ENCODE results near the gene UBN1. TPM values are rescaled to one million over a fixed set of nuclear protein-coding genes. Genes with fewer than 3 reads are reported as not detected.

UBN1 gene
- total RNA-seq, 1 experiment from 2014 or later = 51.0 TPM

DNA sequence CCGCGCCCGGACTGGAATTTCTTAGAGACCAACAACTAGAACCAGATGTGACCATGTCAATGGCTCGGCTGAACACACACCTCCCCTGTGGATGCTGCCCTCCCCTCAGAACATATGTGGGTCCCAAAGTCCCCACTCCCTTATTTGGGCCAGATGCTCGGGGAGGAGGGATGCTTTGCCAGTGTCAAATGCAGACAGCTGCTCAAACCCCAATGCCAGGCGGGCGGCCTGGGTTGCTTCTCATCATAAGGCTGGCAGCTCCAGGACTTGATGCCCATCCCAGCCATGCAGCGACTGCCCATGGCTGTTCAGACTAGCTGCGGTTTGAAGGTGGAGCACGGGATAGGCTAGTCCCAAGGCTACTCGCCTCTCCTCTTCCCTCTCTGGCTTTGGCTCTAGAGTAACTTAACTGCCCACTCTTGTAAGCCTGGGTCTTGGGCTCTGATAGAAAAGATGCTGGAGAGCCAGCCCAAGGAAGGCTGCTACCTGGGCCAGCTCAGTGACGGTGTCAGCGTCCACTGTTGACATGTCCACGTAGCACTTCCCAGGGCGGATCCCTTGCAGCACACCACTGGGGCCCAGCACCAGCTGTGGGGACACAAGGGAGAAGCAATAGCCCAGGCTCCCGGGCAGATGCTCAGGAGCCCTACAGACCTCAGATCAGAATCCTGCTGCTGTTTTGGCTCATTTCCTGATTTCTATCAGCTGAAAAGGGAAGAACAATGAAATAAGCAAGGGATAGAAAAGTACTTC lies 33.9 kb upstream of the UBN1 start:
- no peak for DNase-seq (ENCODE audit: low spot score)
- Histone ChIP-seq H3K4me1 (ENCODE audit: insufficient read depth, low read length, poor library complexity, severe bottlenecking) (no peaks in the 10 kb centered on the region), H3K4me3 (ENCODE audit: low read depth, low read length, poor library complexity, severe bottlenecking) (no peak overlapping the region), H3K9me3 (ENCODE audit: low read depth, low read length, poor library complexity, severe bottlenecking) (no peaks in the 10 kb centered on the region), H3K36me3 (ENCODE audit: insufficient read depth, low read length, poor library complexity, severe bottlenecking) (peaks cover 56% of the 10 kb centered on the region), H3K27ac (ENCODE audit: low read depth, low read length, poor library complexity, severe bottlenecking) (no peak overlapping the region), H3K27me3 (replicated peaks; ENCODE audit: insufficient read depth, low read depth, low read length, poor library complexity) (no peaks in the 10 kb centered on the region)
- CTCF ChIA-PET = no interaction called here
- POLR2A ChIA-PET (ENCODE audit: low non-redundant PET) = no interaction called here
- BruUV-seq (replicated peaks) = no TSS peak
- TF ChIP-seq, protein P1, sequence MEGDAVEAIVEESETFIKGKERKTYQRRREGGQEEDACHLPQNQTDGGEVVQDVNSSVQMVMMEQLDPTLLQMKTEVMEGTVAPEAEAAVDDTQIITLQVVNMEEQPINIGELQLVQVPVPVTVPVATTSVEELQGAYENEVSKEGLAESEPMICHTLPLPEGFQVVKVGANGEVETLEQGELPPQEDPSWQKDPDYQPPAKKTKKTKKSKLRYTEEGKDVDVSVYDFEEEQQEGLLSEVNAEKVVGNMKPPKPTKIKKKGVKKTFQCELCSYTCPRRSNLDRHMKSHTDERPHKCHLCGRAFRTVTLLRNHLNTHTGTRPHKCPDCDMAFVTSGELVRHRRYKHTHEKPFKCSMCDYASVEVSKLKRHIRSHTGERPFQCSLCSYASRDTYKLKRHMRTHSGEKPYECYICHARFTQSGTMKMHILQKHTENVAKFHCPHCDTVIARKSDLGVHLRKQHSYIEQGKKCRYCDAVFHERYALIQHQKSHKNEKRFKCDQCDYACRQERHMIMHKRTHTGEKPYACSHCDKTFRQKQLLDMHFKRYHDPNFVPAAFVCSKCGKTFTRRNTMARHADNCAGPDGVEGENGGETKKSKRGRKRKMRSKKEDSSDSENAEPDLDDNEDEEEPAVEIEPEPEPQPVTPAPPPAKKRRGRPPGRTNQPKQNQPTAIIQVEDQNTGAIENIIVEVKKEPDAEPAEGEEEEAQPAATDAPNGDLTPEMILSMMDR (conservative IDR thresholded peaks at IDR 0.05; ENCODE audit: low read depth, low read length) = no peak
- TF ChIP-seq EZH2 (IDR thresholded peaks at IDR 0.05; ENCODE audit: borderline replicate concordance, low read depth, low read length, poor library complexity, severe bottlenecking) = no peak
- intact Hi-C loops (cut with micrococcal nuclease; ENCODE audit: unreplicated experiment) = no loop called here

DNA sequence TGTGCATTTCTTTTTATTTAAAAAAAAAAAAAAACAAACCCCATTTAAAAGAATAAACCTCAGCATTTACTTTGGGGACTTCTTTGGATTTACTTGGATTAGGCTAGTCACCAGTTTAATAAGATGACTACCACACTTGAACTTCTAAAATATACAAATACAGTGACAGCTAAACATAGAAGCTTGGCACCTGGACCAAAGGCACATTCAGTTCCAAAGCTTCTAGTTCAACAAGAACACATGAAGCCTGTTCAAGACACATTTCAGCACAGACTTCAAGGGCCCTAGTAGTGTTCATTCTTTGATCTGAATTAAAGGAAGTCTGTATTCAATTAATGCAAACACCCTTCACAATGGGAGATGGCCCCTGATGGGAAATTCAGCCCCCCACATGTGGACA lies 33.2 kb upstream of the UBN1 start:
- no peak for DNase-seq (ENCODE audit: low spot score)
- BruUV-seq (replicated peaks) = no TSS peak
- Histone ChIP-seq H3K36me3 (ENCODE audit: insufficient read depth, low read length, poor library complexity, severe bottlenecking) (peaks cover 50% of the 10 kb centered on the region), H3K27ac (ENCODE audit: low read depth, low read length, poor library complexity, severe bottlenecking) (no peak overlapping the region), H3K4me1 (ENCODE audit: insufficient read depth, low read length, poor library complexity, severe bottlenecking) (no peaks in the 10 kb centered on the region), H3K9me3 (ENCODE audit: low read depth, low read length, poor library complexity, severe bottlenecking) (no peaks in the 10 kb centered on the region), H3K4me3 (ENCODE audit: low read depth, low read length, poor library complexity, severe bottlenecking) (no peak overlapping the region), H3K27me3 (replicated peaks; ENCODE audit: insufficient read depth, low read depth, low read length, poor library complexity) (no peaks in the 10 kb centered on the region)
- CTCF ChIA-PET = no interaction called here
- no peak for TF ChIP-seq EZH2 (IDR thresholded peaks at IDR 0.05; ENCODE audit: borderline replicate concordance, low read depth, low read length, poor library complexity, severe bottlenecking)
- TF ChIP-seq, protein P1 (conservative IDR thresholded peaks at IDR 0.05; ENCODE audit: low read depth, low read length) = no peak
- POLR2A ChIA-PET (ENCODE audit: low non-redundant PET) = no interaction called here
- intact Hi-C loops (cut with micrococcal nuclease; ENCODE audit: unreplicated experiment) = no loop called here

DNA sequence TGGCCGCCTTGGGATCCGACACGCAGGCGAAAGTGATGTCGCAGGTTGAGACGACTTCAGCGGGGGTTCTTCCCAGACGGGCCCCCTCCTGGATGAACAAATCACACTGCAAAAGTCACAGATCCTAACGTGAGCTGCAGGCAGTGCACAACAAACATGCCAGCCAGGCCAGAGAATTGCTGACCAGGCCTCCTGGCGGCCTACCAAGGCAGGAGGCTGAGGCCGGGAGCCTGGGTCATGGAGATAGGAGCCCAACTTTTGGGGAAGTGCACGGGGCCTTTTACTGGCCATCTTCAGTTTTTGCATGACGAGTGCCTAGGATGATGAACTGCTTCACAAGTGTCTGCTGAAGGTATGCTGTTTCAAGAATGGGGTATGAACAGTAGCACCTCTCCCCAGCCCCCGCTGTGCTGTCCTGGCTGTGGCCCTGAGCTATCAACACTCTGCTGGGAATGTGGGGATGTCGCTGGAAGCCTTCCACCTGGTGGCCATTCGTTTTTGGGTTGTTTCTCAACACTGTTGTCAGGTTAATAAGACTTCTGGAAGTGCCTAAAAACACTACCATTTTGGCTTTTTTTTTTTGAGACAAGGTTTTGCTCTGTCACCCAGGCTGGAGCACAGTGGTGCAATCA lies 32.6 kb upstream of the UBN1 start:
- no peaks in the 10 kb centered on the region for H3K9me3 ChIP-seq (ENCODE audit: low read depth, low read length, poor library complexity, severe bottlenecking)
- ChIA-PET CTCF (no interaction called here), POLR2A (ENCODE audit: low non-redundant PET) (no interaction called here)
- no peaks in the 10 kb centered on the region for H3K4me1 ChIP-seq (ENCODE audit: insufficient read depth, low read length, poor library complexity, severe bottlenecking)
- BruUV-seq (replicated peaks) = no TSS peak
- no peak for TF ChIP-seq EZH2 (IDR thresholded peaks at IDR 0.05; ENCODE audit: borderline replicate concordance, low read depth, low read length, poor library complexity, severe bottlenecking)
- TF ChIP-seq, protein P1 (conservative IDR thresholded peaks at IDR 0.05; ENCODE audit: low read depth, low read length) = no peak
- H3K36me3 ChIP-seq (ENCODE audit: insufficient read depth, low read length, poor library complexity, severe bottlenecking) = peaks cover 49% of the 10 kb centered on the region
- intact Hi-C loops (cut with micrococcal nuclease; ENCODE audit: unreplicated experiment) = no loop called here
- no peak for DNase-seq (ENCODE audit: low spot score)
- no peak overlapping the region for H3K27ac ChIP-seq (ENCODE audit: low read depth, low read length, poor library complexity, severe bottlenecking)
- no peaks in the 10 kb centered on the region for H3K27me3 ChIP-seq (replicated peaks; ENCODE audit: insufficient read depth, low read depth, low read length, poor library complexity)
- no peak overlapping the region for H3K4me3 ChIP-seq (ENCODE audit: low read depth, low read length, poor library complexity, severe bottlenecking)

All from A673 (cell line).